C4-2B (cell line): Measurements from ENCODE around the gene HSD3B1.

Source experiments
- ZFX ChIP-seq: fragments of 450-650 bp; IDR thresholded peaks from 2 replicates; pipeline ENCODE4 v1.6.1; 2017
- TF ChIP-seq, protein P1 (sequence below): fragments of 450-650 bp; conservative IDR thresholded peaks from 2 replicates; pipeline ENCODE4 v1.5.1; 2017; ENCODE audit warnings: mild to moderate bottlenecking

DNA sequence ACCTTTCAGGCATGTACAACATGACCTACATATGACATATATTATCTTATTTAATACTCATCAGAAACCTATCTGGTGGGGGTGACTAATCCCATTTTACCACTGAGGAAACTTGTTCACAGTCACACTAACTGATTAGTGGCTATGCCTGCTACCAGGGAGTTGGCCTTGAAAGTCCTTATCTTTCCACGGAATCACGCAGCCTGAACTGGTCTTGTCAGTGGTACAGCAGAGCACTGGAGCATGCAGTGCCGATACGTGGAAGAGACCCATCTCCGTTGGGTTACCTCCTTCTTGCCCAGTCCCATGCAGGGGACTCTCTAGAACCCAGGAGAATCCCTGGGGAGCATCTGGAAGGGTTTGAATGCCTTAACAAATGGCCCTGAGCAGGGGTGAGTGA is 8.2 kb downstream of the HSD3B1 start:
- TF ChIP-seq, protein P1, sequence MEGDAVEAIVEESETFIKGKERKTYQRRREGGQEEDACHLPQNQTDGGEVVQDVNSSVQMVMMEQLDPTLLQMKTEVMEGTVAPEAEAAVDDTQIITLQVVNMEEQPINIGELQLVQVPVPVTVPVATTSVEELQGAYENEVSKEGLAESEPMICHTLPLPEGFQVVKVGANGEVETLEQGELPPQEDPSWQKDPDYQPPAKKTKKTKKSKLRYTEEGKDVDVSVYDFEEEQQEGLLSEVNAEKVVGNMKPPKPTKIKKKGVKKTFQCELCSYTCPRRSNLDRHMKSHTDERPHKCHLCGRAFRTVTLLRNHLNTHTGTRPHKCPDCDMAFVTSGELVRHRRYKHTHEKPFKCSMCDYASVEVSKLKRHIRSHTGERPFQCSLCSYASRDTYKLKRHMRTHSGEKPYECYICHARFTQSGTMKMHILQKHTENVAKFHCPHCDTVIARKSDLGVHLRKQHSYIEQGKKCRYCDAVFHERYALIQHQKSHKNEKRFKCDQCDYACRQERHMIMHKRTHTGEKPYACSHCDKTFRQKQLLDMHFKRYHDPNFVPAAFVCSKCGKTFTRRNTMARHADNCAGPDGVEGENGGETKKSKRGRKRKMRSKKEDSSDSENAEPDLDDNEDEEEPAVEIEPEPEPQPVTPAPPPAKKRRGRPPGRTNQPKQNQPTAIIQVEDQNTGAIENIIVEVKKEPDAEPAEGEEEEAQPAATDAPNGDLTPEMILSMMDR: no peak
- no peak for TF ChIP-seq ZFX
